Fibroblast of skin of left biceps (primary cell): Measurements from ENCODE around the gene RANGRF.

Source experiments
- DNase-seq, 2 experiments: peaks; one replicate each; pipeline ENCODE4 v3.0.0-alpha.2; 2013; ENCODE audit warnings: low read depth in 2 of 2

RANGRF gene

DNA sequence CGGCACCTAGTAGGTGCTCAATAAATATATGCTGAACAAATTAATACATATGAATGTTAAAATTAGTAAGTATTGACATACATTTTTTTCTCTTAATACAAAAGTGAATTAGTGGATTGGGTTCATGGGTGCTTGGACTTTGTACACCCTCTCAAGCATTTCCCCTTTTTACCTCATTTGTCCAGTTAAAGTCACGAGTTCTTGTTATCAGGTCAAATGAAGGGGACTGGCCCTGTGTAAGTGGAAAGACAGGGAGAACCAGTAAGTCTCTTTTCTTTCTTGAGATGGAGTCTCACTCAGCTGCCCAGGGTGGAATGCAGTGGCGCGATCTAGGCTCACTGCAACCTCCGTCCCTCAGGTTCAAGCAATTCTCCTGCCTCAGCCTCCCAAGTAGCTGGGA is 13.7 kb upstream of the RANGRF start:
- DNase-seq: no peak

DNA sequence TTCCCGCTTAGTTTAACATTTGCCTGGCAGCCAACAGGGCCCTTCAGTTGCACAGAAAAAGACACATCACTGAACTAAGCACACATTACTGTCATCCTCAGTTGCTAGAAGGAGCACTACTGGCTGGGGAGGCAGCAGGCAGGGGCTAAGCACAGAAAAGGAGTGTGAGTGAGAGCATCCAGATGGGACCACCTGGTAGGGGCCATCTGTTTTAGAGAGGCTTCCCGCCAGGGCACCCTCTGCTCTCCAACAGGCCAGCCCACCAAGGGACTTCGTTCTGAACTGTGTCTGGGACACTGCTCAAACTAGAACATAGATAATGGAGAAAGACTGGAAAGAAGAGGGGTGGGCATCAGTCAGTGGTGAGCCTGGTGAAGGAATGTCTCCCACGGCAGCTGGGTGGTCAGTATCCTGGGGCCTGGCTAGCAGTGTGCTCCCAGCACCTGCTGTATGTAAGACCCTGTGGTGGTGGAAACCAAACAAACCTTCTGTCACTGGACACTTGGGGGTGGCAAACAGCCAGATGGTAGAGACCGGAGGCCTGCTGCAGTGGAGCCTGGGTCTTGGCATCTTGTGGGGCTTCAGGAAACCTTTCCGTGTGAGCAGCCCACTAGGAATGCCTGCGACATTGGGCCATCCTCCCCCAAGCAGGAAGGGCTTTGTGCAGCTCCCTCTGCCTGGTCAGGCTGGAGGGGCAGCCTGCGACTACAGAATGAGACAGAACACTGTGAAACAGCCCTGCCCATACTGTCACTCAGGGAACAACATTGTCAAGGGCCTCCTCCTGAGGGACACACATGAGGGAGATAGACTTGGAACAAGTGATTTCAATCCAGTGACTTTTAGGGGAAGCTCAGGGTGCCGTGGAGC is 12.8 kb upstream of the RANGRF start:
- DNase-seq: no peak

DNA sequence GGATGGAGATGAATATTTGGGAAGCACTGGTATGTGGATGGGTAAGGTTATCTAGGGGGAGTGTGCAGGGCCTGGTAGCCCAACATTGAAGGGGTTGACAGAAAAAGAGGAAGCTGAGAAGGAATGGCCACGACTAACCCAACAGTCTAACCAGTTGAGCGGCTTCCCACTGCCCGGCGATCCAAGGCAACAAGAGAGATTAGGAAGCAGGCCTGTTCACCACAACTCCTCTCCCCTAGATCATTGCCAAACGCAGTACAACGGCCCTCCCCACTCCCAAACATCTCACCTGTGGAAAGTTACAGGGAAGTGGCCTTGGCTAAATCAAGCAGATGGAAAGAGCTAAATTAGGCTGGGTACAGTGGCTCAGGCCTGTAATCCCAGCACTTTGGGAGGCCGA is 11.2 kb upstream of the RANGRF start:
- DNase-seq: no peak

DNA sequence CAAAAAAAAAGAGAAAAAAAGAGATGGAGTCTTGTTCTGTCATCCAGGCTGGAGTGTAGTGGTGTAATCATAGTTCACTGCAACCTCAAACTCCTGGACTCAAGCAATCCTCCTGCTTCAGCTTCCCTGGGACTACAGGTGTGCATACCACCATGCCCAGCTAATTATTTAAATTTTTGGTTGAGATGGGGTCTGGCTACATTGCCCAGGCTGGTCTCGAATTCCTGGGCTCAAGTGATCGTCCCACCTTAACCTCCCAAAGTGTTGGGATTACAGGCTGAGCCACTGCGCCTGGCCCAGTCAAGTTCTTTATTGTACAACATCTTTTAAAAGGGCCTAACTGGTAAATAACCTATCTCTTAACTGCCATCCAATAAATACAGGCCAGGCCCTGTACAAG is 6.1 kb upstream of the RANGRF start:
- no peak for DNase-seq

DNA sequence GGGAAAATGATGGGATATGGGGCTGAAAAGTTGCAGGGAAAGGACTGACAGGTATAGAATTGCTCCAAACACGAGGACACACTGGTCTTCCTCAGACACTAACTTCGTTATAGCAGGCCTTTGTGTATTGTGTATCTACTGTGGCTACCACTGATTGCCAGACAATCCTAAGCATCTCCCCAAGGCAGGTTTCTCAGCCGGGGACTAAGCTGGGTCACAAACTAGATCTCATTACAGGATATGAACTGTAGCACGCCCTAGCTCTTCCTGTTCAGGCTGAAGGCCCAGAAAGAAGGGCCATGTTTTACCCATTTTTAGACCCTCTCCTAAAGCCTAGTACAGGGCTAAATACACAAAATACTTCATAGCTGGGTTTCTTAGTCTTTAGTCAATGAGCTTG is 5.1 kb upstream of the RANGRF start:
- DNase-seq: no peak

DNA sequence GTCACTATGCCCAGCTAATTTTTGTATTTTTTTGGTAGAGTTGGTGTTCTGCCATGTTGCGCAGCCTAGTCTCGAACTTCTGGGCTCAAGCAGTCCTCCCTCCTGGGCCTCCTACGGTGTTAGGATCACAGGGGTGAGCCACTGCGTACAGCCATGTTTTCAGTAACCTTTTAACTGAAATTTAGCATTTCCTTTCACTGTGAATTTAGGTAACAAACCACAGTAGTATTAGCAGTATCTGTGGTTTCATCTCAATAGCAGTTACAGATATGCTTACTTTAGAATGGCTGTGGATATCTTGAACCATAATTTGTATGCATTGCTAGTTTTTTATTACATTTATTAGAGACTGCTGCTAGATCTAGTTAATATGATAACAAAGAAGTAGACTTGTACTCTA is 4.3 kb upstream of the RANGRF start:
- DNase-seq: no peak

DNA sequence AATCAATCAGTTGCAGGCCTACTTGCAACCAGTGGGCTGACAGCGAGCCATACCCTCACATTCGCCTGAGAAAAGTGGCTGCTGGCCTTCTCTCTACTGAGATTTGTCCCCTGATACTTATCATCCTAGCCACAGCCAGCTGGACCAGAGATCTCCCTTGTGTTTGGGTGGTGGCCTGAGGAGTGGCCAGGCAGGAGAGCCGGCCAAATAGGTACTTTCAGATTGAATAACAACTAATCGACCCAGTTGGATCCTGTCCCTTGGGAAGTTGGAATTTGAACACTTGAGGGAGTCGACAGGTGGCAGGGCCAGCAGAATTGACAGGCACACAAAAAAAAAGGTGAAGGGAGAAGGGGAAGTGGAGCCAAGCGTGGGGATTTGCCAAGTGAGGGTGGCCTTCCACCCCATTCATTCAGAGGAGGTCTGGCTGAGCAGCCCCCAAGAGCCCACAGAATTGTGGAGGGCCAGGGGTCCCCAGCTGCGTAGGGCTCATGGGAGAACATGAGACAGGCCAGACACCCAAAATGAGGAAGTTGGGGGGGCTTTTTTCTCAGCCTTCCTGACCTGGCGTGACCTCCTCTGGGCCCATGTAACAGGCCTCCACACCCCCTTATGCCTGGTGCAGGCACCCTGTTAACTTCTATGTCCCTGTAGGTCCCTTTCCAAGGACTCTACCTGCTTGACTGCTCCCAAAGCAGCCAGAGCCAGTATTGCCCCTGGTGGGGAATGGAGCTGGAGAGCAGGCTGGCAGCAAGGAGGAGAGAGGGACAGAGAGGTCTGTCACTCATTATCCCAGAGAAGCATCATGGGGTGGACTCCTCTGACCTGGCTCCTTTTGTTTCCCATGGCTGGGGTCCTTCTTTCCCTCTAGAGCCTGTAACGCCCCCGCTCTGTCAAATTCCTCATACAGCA is 2.9 kb upstream of the RANGRF start:
- no peak for DNase-seq

DNA sequence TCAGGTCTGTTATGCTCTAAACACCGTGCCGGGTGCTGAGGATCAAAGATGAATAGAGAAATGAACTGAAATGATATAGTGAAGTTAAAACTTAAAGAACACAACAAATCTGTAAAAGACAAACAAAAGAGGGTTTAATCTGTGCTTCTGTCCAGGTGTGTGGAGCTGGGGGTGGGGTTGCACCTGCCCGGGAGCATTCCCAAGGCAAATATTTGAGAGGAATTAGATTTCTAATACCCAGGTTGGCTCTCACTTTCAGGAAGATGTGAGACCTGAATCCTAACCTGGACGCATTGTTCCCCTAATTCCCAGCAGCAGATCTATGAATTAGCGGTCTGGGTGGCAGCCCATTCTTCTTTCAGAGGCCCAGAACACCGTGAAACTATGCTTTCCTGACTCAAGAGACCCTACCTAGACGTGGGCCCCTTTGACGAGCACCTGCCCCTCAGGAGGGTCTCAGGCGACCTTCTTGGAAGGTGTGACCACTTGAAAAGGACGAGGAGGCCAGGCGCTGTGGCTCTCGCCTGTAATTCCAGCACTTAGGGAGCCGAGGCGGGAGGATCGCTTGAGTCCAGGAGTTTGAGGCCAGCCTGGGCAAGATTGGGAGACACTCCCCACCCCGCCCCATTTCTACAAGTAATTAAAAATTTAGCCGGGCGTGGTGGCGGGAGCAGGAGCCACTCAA is 677 bp upstream of the RANGRF start:
- DNase-seq: no peak

DNA sequence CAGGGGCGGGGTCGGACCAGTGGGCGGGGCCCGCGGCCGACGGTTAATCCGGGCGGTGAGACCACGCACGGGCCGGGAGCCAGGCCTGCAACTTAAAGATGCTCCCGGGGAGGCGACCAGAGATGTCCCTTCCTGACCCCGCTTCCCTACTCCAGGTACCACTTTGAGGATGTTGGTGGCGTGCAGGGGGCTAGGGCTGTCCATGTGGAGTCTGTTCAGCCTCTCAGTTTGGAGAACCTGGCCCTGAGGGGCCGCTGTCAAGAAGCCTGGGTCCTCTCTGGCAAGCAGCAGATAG is 580 bp downstream of the RANGRF start:
- DNase-seq: no peak

DNA sequence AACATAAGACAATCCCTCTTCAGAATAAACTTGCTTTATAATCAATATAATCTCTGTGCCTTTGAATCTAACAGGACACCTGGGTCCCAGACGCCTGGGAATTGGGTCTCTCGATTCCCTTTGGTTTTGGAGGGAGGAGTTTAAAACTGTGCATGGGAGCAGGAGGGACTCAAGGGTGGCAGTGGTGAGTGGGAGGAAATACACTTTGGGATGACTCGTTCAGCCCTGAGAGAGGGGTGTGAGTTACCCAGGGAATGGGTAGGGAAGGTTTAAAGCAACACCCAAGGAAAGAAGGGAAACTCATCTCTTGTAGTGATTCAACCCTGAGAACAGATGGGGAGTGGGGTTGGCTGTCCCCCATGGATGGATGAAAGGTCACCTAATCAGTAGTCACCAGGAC is 1.6 kb downstream of the RANGRF start:
- no peak for DNase-seq

DNA sequence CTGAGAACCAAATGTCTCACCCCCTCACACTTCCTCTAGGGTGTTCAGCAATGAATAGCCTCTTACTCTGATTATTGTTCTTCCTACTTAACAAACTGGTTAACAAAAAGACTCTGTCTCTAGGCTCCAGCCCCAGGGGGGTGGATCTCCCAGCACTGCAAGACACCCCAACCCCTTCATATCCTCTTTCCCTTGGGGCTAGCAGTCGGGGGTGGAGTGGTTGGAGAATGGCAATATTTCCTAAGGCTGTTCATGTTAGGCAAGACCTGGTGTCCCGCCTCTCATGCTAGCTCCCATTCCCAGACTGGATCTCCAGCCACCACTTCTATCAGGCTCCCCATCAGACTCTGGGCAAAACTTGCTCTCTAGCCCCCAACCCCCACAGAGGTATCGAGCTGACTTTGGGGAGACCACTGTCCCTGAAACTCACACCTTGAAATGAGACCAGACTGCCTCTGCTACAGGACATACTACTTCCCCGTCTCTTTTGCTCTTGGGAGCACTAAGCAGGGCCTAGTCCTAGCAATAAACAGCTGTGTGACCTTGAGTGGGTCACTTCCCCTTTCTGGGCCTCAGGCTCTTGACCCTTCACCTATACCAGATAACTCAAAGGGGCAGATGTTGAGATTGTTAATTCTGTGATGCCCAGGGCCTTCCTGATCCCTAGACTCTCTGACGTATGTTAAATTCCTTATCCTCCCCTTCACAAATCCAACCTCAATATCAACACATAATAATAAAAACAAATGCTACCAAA is 4.3 kb downstream of the RANGRF start:
- no peak for DNase-seq

DNA sequence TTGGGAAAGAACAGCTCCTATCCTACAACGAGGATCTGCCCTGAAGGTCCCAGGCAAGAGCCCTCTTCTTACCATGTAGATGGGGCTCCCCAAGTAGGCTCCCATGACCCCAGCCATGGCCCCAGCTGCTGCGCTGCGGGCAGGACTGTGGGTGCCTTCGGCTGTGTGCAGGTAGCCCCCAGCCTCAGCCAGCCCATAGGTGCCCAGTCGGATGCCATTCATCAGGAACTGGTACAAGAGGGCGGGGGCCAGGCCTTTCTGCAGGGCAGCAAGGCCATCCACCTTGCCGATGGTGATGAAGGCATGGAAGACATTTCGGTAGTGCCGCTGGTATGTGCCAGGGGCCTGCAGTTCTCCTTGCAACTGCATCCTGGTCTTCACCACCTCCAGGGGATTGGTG is 5.9 kb downstream of the RANGRF start:
- no peak for DNase-seq

DNA sequence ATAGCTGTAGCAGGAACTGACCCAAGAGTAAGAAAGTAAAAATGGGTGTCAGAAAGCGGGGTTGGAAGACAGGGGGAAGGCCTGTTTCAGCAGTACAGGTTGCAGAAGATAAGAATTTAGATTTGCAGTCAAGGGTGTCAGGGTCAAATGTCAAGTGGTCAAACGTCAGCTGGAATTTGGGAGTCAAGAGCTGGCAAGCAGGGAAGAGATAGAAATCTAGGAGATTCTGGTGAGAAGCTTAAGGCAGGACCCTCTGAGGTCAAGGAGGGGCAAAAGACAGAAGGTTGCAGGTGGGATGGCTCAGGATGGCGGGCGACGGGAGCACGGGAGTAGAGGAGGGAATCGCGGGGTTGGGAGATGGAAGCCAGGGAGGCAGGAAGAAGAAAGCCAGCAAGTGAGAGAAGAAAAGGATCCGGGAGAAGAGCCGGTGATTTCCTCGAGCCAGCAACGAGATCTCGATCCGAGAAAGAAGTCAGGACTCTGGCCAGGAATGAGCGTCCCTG is 6.4 kb downstream of the RANGRF start:
- DNase-seq: no peak

DNA sequence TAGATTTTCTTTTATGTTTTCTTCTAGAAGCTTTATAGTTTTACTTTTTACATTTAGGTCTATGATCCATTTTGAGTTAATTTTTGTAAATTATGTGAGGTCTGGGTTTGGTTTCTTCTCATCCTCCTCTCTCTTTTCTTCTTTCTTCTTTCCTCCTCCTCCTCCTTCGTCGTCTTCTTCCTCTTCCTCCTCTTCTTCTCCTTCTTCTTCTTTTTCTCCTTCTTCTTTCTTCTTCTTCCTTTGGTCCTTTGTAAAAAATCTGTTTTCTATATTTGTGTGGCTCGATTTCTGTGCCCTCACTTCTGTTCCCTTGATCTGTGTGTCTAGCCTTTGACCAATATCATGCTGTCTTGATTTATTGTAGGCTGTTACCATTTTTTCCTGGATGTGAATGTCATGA is 11.8 kb downstream of the RANGRF start:
- DNase-seq: no peak

DNA sequence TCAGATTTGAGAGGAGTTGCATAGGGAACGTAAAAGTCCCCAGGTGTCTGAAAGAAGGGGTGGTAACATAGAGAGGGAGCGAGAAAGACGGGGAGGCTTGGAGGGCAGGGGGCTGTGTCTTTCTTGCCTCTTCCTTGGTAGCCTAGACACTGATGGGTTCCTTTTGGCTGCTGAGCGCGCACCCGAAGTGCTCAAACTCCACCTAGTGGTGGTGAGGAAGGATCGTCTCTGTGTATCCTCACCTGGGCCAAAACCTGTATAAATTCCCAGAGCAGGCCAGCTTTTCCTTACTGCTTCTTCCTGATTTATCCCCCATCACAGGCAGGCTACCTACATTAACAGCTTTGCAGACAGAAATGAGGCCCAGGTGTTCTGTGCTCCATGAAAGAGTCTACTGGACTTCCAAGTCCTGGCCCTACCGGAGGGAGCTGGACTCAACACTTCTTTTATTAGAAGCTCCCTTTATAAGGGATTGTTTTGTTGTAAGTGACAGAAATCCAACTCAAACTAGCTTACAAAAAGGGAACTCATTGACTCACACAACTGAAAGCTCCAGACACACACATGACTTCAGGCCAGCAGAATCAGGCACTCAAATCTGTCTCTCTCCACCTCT is 12.3 kb downstream of the RANGRF start:
- DNase-seq: no peak

DNA sequence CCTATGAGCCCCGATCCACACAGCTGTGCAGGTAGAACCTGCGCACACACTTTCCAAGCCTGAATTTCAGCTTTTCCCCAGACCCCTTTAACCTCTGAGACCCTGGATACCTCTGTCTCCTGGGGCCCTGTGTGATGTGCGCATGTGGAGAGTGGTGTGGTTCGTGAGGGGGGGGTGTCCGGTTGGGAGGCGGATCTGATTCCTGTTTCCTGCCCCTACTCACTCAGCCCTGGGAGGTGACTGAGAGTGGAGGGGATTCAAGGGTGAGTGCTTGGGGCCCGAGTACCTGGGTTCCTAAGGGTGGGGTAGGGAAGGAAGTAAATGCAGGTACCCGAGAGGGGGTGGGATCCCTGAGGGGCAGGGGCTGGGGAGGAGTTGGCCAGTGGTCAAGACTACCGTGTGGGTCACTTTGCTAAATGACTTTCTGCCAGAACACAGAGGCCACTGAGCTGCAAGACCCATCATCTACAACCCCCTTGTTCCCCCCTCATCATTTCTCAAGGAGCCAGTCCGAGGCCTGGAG is 22.2 kb downstream of the RANGRF start:
- no peak for DNase-seq

DNA sequence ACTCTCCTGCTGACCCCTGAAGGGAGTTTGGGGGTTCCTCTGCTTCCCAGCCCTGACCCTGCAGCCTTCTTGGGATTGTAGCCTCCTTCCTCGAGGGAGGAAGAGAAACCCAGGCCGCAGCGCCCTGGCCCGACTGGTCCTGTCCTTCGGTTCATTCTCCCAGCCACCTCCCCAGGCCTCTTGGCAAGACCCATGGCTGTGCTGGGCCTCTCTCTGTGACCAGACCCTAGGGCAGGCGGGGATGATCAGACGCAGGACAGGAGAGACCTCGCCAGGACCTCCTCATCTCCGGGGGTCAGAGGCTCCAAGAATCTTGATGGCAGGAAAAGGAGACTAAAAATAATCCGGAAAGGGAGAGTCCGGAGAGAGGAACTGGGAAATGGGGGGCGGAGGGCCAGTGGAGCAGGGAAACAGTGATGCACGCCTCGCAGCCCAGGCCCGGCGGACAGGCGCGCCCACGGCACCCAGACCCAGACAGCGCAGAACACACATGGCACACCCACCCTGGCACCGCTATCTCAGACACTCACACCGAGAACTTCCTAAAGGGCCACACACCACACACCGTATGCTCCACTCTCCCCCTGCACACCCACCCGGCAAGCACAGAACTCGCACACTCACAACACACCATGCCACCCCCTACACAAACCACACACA is 22.8 kb downstream of the RANGRF start:
- no peak for DNase-seq

DNA sequence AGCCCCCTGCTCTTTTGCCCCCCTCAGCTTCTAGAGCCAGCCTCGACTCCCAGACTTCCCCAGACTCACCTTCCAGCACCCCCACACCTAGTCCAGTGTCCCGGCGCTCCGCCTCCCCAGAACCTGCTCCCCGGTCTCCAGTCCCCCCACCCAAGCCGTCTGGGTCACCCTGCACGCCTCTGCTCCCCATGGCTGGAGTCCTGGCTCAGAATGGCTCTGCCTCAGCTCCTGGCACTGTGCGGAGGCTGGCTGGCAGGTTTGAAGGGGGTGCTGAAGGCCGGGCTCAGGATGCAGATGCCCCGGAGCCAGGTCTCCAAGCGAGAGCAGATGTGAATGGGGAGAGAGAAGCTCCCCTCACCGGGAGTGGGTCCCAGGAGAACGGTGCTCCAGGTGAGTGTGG is 23.8 kb downstream of the RANGRF start:
- DNase-seq: no peak

DNA sequence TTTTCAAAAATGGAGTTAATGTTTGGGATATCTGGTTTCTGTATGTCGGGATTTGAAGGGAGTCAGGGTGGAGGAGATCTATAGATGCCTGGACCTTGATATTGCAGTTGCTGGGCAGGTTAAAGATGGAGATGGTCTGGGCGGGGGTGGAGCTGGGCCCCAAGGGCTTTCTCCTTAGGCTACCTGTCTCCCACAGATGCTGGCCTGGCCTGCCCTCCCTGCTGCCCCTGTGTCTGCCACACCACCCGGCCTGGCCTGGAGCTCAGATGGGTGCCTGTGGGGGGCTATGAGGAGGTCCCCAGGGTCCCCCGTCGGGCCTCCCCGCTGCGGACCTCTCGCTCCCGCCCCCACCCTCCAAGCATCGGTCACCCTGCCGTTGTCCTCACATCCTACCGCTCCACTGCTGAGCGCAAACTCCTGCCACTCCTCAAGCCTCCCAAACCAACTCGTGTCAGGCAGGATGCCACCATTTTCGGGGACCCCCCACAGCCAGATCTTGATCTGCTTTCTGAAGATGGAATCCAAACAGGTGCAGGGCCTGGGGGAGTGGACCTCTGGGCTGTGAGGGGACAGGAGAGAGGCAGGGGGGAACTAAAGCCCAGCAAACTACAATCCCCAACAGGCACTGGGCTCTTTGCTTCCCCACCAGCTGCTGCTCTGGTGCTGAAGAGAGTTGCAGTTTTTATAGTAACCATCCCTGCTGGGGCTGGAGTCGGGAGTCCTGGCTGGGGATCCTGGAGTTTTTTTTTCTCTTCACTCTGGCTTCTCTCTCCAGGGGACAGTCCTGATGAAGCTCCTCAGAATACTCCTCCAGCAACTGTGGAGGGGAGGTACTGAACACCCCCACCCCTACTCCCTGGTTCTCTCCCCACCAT is 24.5 kb downstream of the RANGRF start:
- no peak for DNase-seq
